CD8-positive, alpha-beta memory T cell (primary cell): ENCODE results near the gene THAP3. TPM values are rescaled to one million over a fixed set of nuclear protein-coding genes. Genes with fewer than 3 reads are reported as not detected.

Experiments
- CTCF ChIA-PET: fragments of 350-600 bp; sonication (Branson Sonifier 250); formaldehyde crosslinking; loops from one replicate; lab custom pipeline; 2021; ENCODE audit warnings: antibody characterized with exemption; lab: Charles Lee
- POLR2A ChIA-PET: fragments of 350-600 bp; sonication (Branson Sonifier 250); formaldehyde crosslinking; loops from one replicate; lab custom pipeline; 2021; ENCODE audit warnings: antibody characterized with exemption; lab: Charles Lee
- DNase-seq, 5 donors: peaks; one replicate each; pipeline versions ENCODE4 v3.0.0 to v3.0.0-alpha.2; 2020 to 2022; ENCODE audit warnings: mixed read lengths in 1 of 5
- H3K27ac ChIP-seq: one replicate; pipeline ENCODE4 v1.7.0; 2013; ENCODE audit warnings: low read depth, mild to moderate bottlenecking, low read length, moderate library complexity
- H3K27me3 ChIP-seq: 2 replicates; pipeline ENCODE4 v1.7.0; 2013; ENCODE audit warnings: low read length, mild to moderate bottlenecking; ENCODE audit not compliant: insufficient read depth, poor library complexity, severe bottlenecking
- H3K36me3 ChIP-seq: 2 replicates; pipeline ENCODE4 v1.7.0; 2013; ENCODE audit warnings: mild to moderate bottlenecking, low read length, moderate library complexity; ENCODE audit not compliant: insufficient read depth
- H3K4me1 ChIP-seq: 2 replicates; pipeline ENCODE4 v1.7.0; 2013; ENCODE audit warnings: mild to moderate bottlenecking, low read length, moderate library complexity; ENCODE audit not compliant: insufficient read depth
- H3K4me3 ChIP-seq: 2 replicates; pipeline ENCODE4 v1.7.0; 2013; ENCODE audit warnings: mild to moderate bottlenecking, low read length
- H3K9me3 ChIP-seq: 2 replicates; pipeline ENCODE4 v1.7.0; 2013; ENCODE audit warnings: mild to moderate bottlenecking, low read length
- H3K27ac Mint-ChIP-seq, 8 donors: one replicate each; pipeline ENCODE4 v1.8.0; 2020 to 2021; ENCODE audit warnings: mixed read lengths in 8 of 8, mild to moderate bottlenecking in 6 of 8, inconsistent platforms in 3 of 8, moderate library complexity in 3 of 8
- H3K27me3 Mint-ChIP-seq, 2 donors: one replicate each; pipeline ENCODE4 v1.8.0; 2020 to 2021; ENCODE audit warnings: mixed read lengths in 2 of 2, mild to moderate bottlenecking in 1 of 2, moderate library complexity in 1 of 2
- H3K36me3 Mint-ChIP-seq, 3 donors: one replicate each; pipeline ENCODE4 v1.8.0; 2020 to 2021; ENCODE audit warnings: mixed read lengths in 3 of 3, inconsistent platforms in 1 of 3, mild to moderate bottlenecking in 1 of 3
- H3K4me1 Mint-ChIP-seq, 3 donors: one replicate each; pipeline ENCODE4 v1.8.0; 2020 to 2021; ENCODE audit warnings: mixed read lengths in 3 of 3, inconsistent platforms in 1 of 3, mild to moderate bottlenecking in 1 of 3
- H3K4me3 Mint-ChIP-seq, 7 donors: one replicate each; pipeline ENCODE4 v1.8.0; 2020 to 2021; ENCODE audit warnings: mixed read lengths in 7 of 7, mild to moderate bottlenecking in 6 of 7, moderate library complexity in 4 of 7, inconsistent platforms in 2 of 7
- H3K9me3 Mint-ChIP-seq, 5 donors: one replicate each; pipeline ENCODE4 v1.8.0; 2020 to 2022; ENCODE audit warnings: mixed read lengths in 5 of 5, mild to moderate bottlenecking in 3 of 5, moderate library complexity in 2 of 5, inconsistent platforms in 1 of 5
- polyA plus RNA-seq: library from polyadenylated mRNA; unstranded; fragments of 300-500 nt; fragmentation: Illumina TruSeq; gene quantifications from one replicate; pipeline ENCODE4 v1.2.3, GENCODE V29; 2021
- total RNA-seq, 2 experiments: library from RNA; stranded (reverse); gene quantifications; one replicate each; pipeline ENCODE4 v1.2.3, GENCODE V29; 2021

The THAP3 gene
- total and polyA plus RNA-seq, 3 experiments from 2014 or later, result 18.3 to 24.0 (median 20.6) TPM

- H3K4me1 Mint-ChIP-seq, result peaks cover 28 to 38% (median 33%) of the 10 kb centered on the region in 3 donors
- POLR2A ChIA-PET, result interaction anchor here (0.6 to 7.2 kb wide), 10 partner anchors 9 to 143 kb away, joined by 3 to 64 read pairs (median 4); partner anchors contain the start of genes NOL9, PHF13, TAS1R1 and THAP3
- peak overlapping the region; percentile 90 to 98 (median 91) for H3K4me3 Mint-ChIP-seq
- peak; percentile 31 to 79 (median 70) for DNase-seq
- H3K9me3 Mint-ChIP-seq, result no peaks in the 10 kb centered on the region
- Histone ChIP-seq H3K9me3 (no peaks in the 10 kb centered on the region), H3K27ac (peak overlapping the region; percentile 92), H3K36me3 (no peaks in the 10 kb centered on the region), H3K4me1 (peaks cover 30% of the 10 kb centered on the region), H3K4me3 (peak overlapping the region; percentile 59), H3K27me3 (no peaks in the 10 kb centered on the region)
- no peaks in the 10 kb centered on the region for H3K27me3 Mint-ChIP-seq
- H3K36me3 Mint-ChIP-seq, result peaks cover 0 to 26% (median 0%) of the 10 kb centered on the region in 3 donors
- CTCF ChIA-PET, result interaction anchor here (1.3 to 4.2 kb wide), 4 partner anchors 9 to 46 kb away, joined by 4 to 16 read pairs (median 5); no protein-coding TSS in a partner anchor
- H3K27ac Mint-ChIP-seq, result peak overlapping the region; percentile 91 to 99 (median 96)
These were observed 21.3 kb upstream of the THAP3 start for GRCh38 chr1:6603238-6603914.

- Mint-ChIP-seq H3K27me3 (no peaks in the 10 kb centered on the region), H3K4me3 (peak overlapping the region; percentile 90 to 98 (median 91)), H3K27ac (peak overlapping the region; percentile 91 to 99 (median 96)), H3K4me1 (peaks cover 26 to 32% (median 28%) of the 10 kb centered on the region in 3 donors), H3K9me3 (no peaks in the 10 kb centered on the region), H3K36me3 (peaks cover 0 to 22% (median 0%) of the 10 kb centered on the region in 3 donors)
- H3K4me1 ChIP-seq, result peaks cover 25% of the 10 kb centered on the region
- peak overlapping the region; percentile 92 for H3K27ac ChIP-seq
- ChIA-PET CTCF (interaction anchor here (1.0 to 4.2 kb wide), 4 partner anchors 8 to 49 kb away, joined by 3 to 16 read pairs (median 4); partner anchors contain the start of genes NOL9 and TAS1R1), POLR2A (interaction anchor here (0.6 to 7.2 kb wide), 9 partner anchors 9 to 49 kb away, joined by 3 to 64 read pairs (median 3); partner anchors contain the start of genes NOL9, PHF13, TAS1R1 and THAP3)
- no peaks in the 10 kb centered on the region for H3K27me3 ChIP-seq
- no peaks in the 10 kb centered on the region for H3K36me3 ChIP-seq
- peak in 1 of 5 donors; percentile 16 for DNase-seq
- H3K9me3 ChIP-seq, result no peaks in the 10 kb centered on the region
- peak overlapping the region; percentile 59 for H3K4me3 ChIP-seq
These were observed 20.6 kb upstream of the THAP3 start for GRCh38 chr1:6603915-6604558.

- Mint-ChIP-seq H3K36me3 (peaks cover 0 to 11% (median 0%) of the 10 kb centered on the region in 3 donors), H3K4me1 (peaks cover 20 to 25% (median 23%) of the 10 kb centered on the region in 3 donors), H3K27ac (peak overlapping the region; percentile 65 to 95 (median 92)), H3K4me3 (peak overlapping the region; percentile 87 to 96 (median 91)), H3K27me3 (peaks cover 0 to 2% of the 10 kb centered on the region in 2 donors), H3K9me3 (no peaks in the 10 kb centered on the region)
- Histone ChIP-seq H3K4me1 (peaks cover 12% of the 10 kb centered on the region), H3K27me3 (no peaks in the 10 kb centered on the region), H3K9me3 (no peaks in the 10 kb centered on the region), H3K4me3 (peak overlapping the region; percentile 93), H3K36me3 (no peaks in the 10 kb centered on the region), H3K27ac (peak overlapping the region; percentile 81)
- peak in 1 of 5 donors; percentile 3 for DNase-seq
- CTCF ChIA-PET, result interaction anchor here (1.1 to 1.4 kb wide), 3 partner anchors 9 to 89 kb away, joined by 3 to 5 read pairs (median 4); partner anchors contain the start of gene DNAJC11
- POLR2A ChIA-PET, result interaction anchor here (0.8 to 3.1 kb wide), 2 partner anchors 10 to 13 kb away, joined by 3 to 32 read pairs; partner anchors contain the start of gene KLHL21
These were observed 11.9 kb upstream of the THAP3 start for GRCh38 chr1:6612641-6613360.

- no peaks in the 10 kb centered on the region for H3K9me3 Mint-ChIP-seq
- POLR2A ChIA-PET, result interaction anchor here (1.1 to 3.1 kb wide), 2 partner anchors 11 to 14 kb away, joined by 3 to 32 read pairs; partner anchors contain the start of gene KLHL21
- Histone ChIP-seq H3K27me3 (no peaks in the 10 kb centered on the region), H3K9me3 (no peaks in the 10 kb centered on the region), H3K4me3 (peak within 1 kb of the TSS; percentile 93), H3K27ac (peak within 1 kb of the TSS; percentile 81), H3K4me1 (peaks cover 12% of the 10 kb centered on the region), H3K36me3 (no peaks in the 10 kb centered on the region)
- peaks cover 0 to 2% of the 10 kb centered on the region in 2 donors for H3K27me3 Mint-ChIP-seq
- CTCF ChIA-PET, result no interaction called here
- H3K36me3 Mint-ChIP-seq, result peaks cover 0 to 12% (median 0%) of the 10 kb centered on the region in 3 donors
- peak within 1 kb of the TSS; percentile 90 to 96 (median 92) for H3K4me3 Mint-ChIP-seq
- H3K4me1 Mint-ChIP-seq, result peaks cover 20 to 25% (median 23%) of the 10 kb centered on the region in 3 donors
- DNase-seq, result peak; percentile 99
- H3K27ac Mint-ChIP-seq, result peak within 1 kb of the TSS; percentile 65 to 95 (median 92)
These were observed 11.2 kb upstream of the THAP3 start, which contains the start of gene PHF13 for GRCh38 chr1:6613361-6614018. PHF13 (plus strand) TSS chr1:6613731; CDS start chr1:6614067, 336 bp downstream.

- H3K36me3 Mint-ChIP-seq, result peaks cover 0 to 17% (median 0%) of the 10 kb centered on the region in 3 donors
- peak; percentile 26 to 77 (median 52) for DNase-seq
- Histone ChIP-seq H3K27ac (peak overlapping the region; percentile 59), H3K9me3 (no peaks in the 10 kb centered on the region), H3K4me3 (peak overlapping the region; percentile 37), H3K27me3 (no peaks in the 10 kb centered on the region), H3K36me3 (no peaks in the 10 kb centered on the region), H3K4me1 (peaks cover 12% of the 10 kb centered on the region)
- H3K4me3 Mint-ChIP-seq, result peak overlapping the region; percentile 46 to 96 (median 92)
- H3K9me3 Mint-ChIP-seq, result no peaks in the 10 kb centered on the region
- POLR2A ChIA-PET, result interaction anchor here (1.1 to 3.1 kb wide), 2 partner anchors 11 to 14 kb away, joined by 3 to 32 read pairs; partner anchors contain the start of gene KLHL21
- peaks cover 0 to 2% of the 10 kb centered on the region in 2 donors for H3K27me3 Mint-ChIP-seq
- H3K4me1 Mint-ChIP-seq, result peaks cover 20 to 25% (median 23%) of the 10 kb centered on the region in 3 donors
- CTCF ChIA-PET, result no interaction called here
- H3K27ac Mint-ChIP-seq, result peak overlapping the region in 1 of 8 donors; percentile 38
These were observed 10.4 kb upstream of the THAP3 start for GRCh38 chr1:6614019-6614928.
